Activated T-cell treated with anti-CD3 and anti-CD28 coated beads, Interleukin-2, amount 50 U/mL, for 72 hours (primary cell): ENCODE measurements around the gene GPR162. TPM values are rescaled to one million over a fixed set of nuclear protein-coding genes. Genes with fewer than 3 reads are reported as not detected.
A peak's percentile ranks its signal among the peaks of the same experiment; 100 is the strongest.

ENCODE experiments used
- ATAC-seq, 2 donors: fragments of 150-1000 bp; cut with Tn5 transposase; replicated peaks in 1 of 2; 2 replicates each; pipeline ENCODE4 v1.10.0; 2021; ENCODE audit warnings: moderate library complexity in 2 of 2, mild to moderate bottlenecking in 1 of 2
- DNase-seq, 2 donors: peaks; one replicate each; pipeline ENCODE4 v3.0.0; 2021 to 2022; ENCODE audit warnings: mixed read lengths in 1 of 2
- H3K27ac Mint-ChIP-seq: one replicate; pipeline ENCODE4 v1.8.0; 2022; ENCODE audit warnings: mild to moderate bottlenecking, moderate library complexity, mixed read lengths
- H3K27me3 Mint-ChIP-seq: one replicate; pipeline ENCODE4 v1.8.0; 2022; ENCODE audit warnings: low read depth, mixed read lengths
- H3K36me3 Mint-ChIP-seq, 2 donors: one replicate each; pipeline ENCODE4 v1.8.0; 2022; ENCODE audit warnings: mixed read lengths in 2 of 2, mild to moderate bottlenecking in 1 of 2; ENCODE audit not compliant: insufficient read depth in 2 of 2
- H3K4me1 Mint-ChIP-seq: one replicate; pipeline ENCODE4 v1.8.0; 2022; ENCODE audit warnings: low read depth, mixed read lengths
- H3K4me3 Mint-ChIP-seq, 2 donors: one replicate each; pipeline ENCODE4 v1.8.0; 2022; ENCODE audit warnings: mild to moderate bottlenecking in 2 of 2, mixed read lengths in 2 of 2, moderate library complexity in 2 of 2
- H3K9me3 Mint-ChIP-seq, 2 donors: one replicate each; pipeline ENCODE4 v1.8.0; 2022; ENCODE audit warnings: mixed read lengths in 2 of 2
- total RNA-seq, 2 donors: library from RNA; stranded (reverse); gene quantifications; one replicate each; pipeline ENCODE4 v1.2.3, GENCODE V29; 2022

The GPR162 gene
- total RNA-seq, 2 donors from 2014 or later: 0.72 to 0.93 TPM

GRCh38 chr12:6850796-6851152, 29.2 kb downstream of the GPR162 start:
- Mint-ChIP-seq H3K4me3 (peak overlapping the region; percentile 76 to 86), H3K27ac (no peak overlapping the region), H3K36me3 (peaks cover 9 to 23% of the 10 kb centered on the region in 2 donors), H3K9me3 (no peaks in the 10 kb centered on the region), H3K27me3 (no peaks in the 10 kb centered on the region), H3K4me1 (peaks cover 50% of the 10 kb centered on the region)
- DNase-seq (no peak), ATAC-seq (no peak)

GRCh38 chr12:6851153-6851920, 29.7 kb downstream of the GPR162 start, which contains the start of gene CDCA3:
Gene CDCA3 (minus strand): TSS chr12:6851286. CDS start chr12:6850952, 334 bp downstream.
- Mint-ChIP-seq H3K4me1 (peaks cover 50% of the 10 kb centered on the region), H3K9me3 (no peaks in the 10 kb centered on the region), H3K27me3 (no peaks in the 10 kb centered on the region), H3K4me3 (peak within 1 kb of the TSS; percentile 76 to 86), H3K36me3 (peaks cover 11 to 24% of the 10 kb centered on the region in 2 donors), H3K27ac (peak within 1 kb of the TSS; percentile 97)
- ATAC-seq (peak; percentile 64 to 65), DNase-seq (peak; percentile 93 to 96)

- Mint-ChIP-seq H3K4me3 (peak within 1 kb of the TSS; percentile 76 to 86), H3K27me3 (no peaks in the 10 kb centered on the region), H3K9me3 (no peaks in the 10 kb centered on the region), H3K4me1 (peaks cover 50% of the 10 kb centered on the region), H3K36me3 (peaks cover 9 to 19% of the 10 kb centered on the region in 2 donors), H3K27ac (peak within 1 kb of the TSS; percentile 97)
- DNase-seq: peak; percentile 97 to 99
- ATAC-seq: peak; percentile 80 to 81
These were observed 30.5 kb downstream of the GPR162 start, which contains the start of gene USP5 for GRCh38 chr12:6851921-6852650. Gene USP5 (plus strand): TSS chr12:6852150. CDS start chr12:6852180, 30 bp downstream.

GRCh38 chr12:6852651-6853354, 31.2 kb downstream of the GPR162 start:
- Mint-ChIP-seq H3K9me3 (no peaks in the 10 kb centered on the region), H3K36me3 (peaks cover 7 to 21% of the 10 kb centered on the region in 2 donors), H3K27ac (peak overlapping the region; percentile 78), H3K4me3 (peak overlapping the region; percentile 76 to 86), H3K4me1 (peaks cover 44% of the 10 kb centered on the region), H3K27me3 (no peaks in the 10 kb centered on the region)
- ATAC-seq (peak; percentile 13 to 22), DNase-seq (peak; percentile 78 to 80)

GRCh38 chr12:6853626-6854025, 32.0 kb downstream of the GPR162 start:
- H3K4me3 Mint-ChIP-seq: peak overlapping the region; percentile 76 to 86
- H3K27me3 Mint-ChIP-seq: no peaks in the 10 kb centered on the region
- H3K27ac Mint-ChIP-seq: peak overlapping the region; percentile 78
- no peaks in the 10 kb centered on the region for H3K9me3 Mint-ChIP-seq
- H3K4me1 Mint-ChIP-seq: peaks cover 44% of the 10 kb centered on the region
- no peak for ATAC-seq
- no peak for DNase-seq
- peaks cover 8 to 23% of the 10 kb centered on the region in 2 donors for H3K36me3 Mint-ChIP-seq

- Mint-ChIP-seq H3K9me3 (no peaks in the 10 kb centered on the region), H3K4me3 (peak overlapping the region; percentile 76 to 86), H3K27me3 (no peaks in the 10 kb centered on the region), H3K27ac (peak overlapping the region; percentile 78), H3K4me1 (peaks cover 41% of the 10 kb centered on the region), H3K36me3 (peaks cover 8 to 23% of the 10 kb centered on the region in 2 donors)
- DNase-seq: no peak
- ATAC-seq: no peak
These were observed 32.4 kb downstream of the GPR162 start for GRCh38 chr12:6854036-6854435.

GRCh38 chr12:6855322-6855721, 33.7 kb downstream of the GPR162 start:
- ATAC-seq (no peak), DNase-seq (no peak)
- Mint-ChIP-seq H3K4me3 (no peak overlapping the region), H3K36me3 (peaks cover 6 to 20% of the 10 kb centered on the region in 2 donors), H3K27ac (no peak overlapping the region), H3K27me3 (no peaks in the 10 kb centered on the region), H3K4me1 (peaks cover 29% of the 10 kb centered on the region), H3K9me3 (no peaks in the 10 kb centered on the region)

- DNase-seq (no peak), ATAC-seq (no peak)
- Mint-ChIP-seq H3K27me3 (no peaks in the 10 kb centered on the region), H3K4me3 (no peak overlapping the region), H3K36me3 (peaks cover 13 to 27% of the 10 kb centered on the region in 2 donors), H3K9me3 (no peaks in the 10 kb centered on the region), H3K27ac (no peak overlapping the region), H3K4me1 (peaks cover 7% of the 10 kb centered on the region)
These were observed 37.2 kb downstream of the GPR162 start for GRCh38 chr12:6858799-6859198.

GRCh38 chr12:6860116-6860515, 38.5 kb downstream of the GPR162 start:
- DNase-seq: no peak
- ATAC-seq: no peak
- peaks cover 13 to 27% of the 10 kb centered on the region in 2 donors for H3K36me3 Mint-ChIP-seq
- no peaks in the 10 kb centered on the region for H3K27me3 Mint-ChIP-seq
- H3K4me1 Mint-ChIP-seq: no peaks in the 10 kb centered on the region
- H3K9me3 Mint-ChIP-seq: no peaks in the 10 kb centered on the region
- no peak overlapping the region for H3K27ac Mint-ChIP-seq
- no peak overlapping the region for H3K4me3 Mint-ChIP-seq

- Mint-ChIP-seq H3K27me3 (no peaks in the 10 kb centered on the region), H3K27ac (no peak overlapping the region), H3K4me1 (peaks cover 6% of the 10 kb centered on the region), H3K9me3 (no peaks in the 10 kb centered on the region), H3K4me3 (no peak overlapping the region), H3K36me3 (peaks cover 10 to 25% of the 10 kb centered on the region in 2 donors)
- no peak for DNase-seq
- ATAC-seq: no peak
These were observed 39.3 kb downstream of the GPR162 start for GRCh38 chr12:6860942-6861341.

GRCh38 chr12:6861391-6861790, 39.8 kb downstream of the GPR162 start:
- peaks cover 10 to 25% of the 10 kb centered on the region in 2 donors for H3K36me3 Mint-ChIP-seq
- H3K4me1 Mint-ChIP-seq: peaks cover 10% of the 10 kb centered on the region
- no peak overlapping the region for H3K27ac Mint-ChIP-seq
- DNase-seq (no peak), ATAC-seq (no peak)
- H3K4me3 Mint-ChIP-seq: no peak overlapping the region
- no peaks in the 10 kb centered on the region for H3K27me3 Mint-ChIP-seq
- no peaks in the 10 kb centered on the region for H3K9me3 Mint-ChIP-seq

GRCh38 chr12:6863033-6863432, 41.4 kb downstream of the GPR162 start:
- Mint-ChIP-seq H3K4me1 (peaks cover 18% of the 10 kb centered on the region), H3K27me3 (no peaks in the 10 kb centered on the region), H3K4me3 (no peak overlapping the region), H3K27ac (no peak overlapping the region), H3K36me3 (peaks cover 11 to 20% of the 10 kb centered on the region in 2 donors), H3K9me3 (no peaks in the 10 kb centered on the region)
- DNase-seq (no peak), ATAC-seq (no peak)
